GM18858 (cell line): Measurements from ENCODE around the gene FBXW7.
"Not testable (repeated sequence)": the region's sequence is repeated elsewhere in the genome, so short reads cannot be mapped to it uniquely, and the experiment has no call there.

Experiments
- ATAC-seq: cut with Tn5 transposase; IDR thresholded peaks from one replicate; pipeline ENCODE4 v1.9.1; 2021; ENCODE audit not compliant: unreplicated experiment

The FBXW7 gene

GRCh38 chr4:152535903-152536544 is at the start of gene FBXW7:
Gene FBXW7, minus strand, starts transcription at chr4:152536092. Its CDS starts 124,289 bp downstream, at chr4:152411803.
- ATAC-seq: peak; percentile 71

- ATAC-seq: no peak
Measured at GRCh38 chr4:152585023-152585441, 49.1 kb upstream of the FBXW7 start.

GRCh38 chr4:152581536-152582160 is 45.8 kb upstream of the FBXW7 start:
- no peak for ATAC-seq

GRCh38 chr4:152579916-152580315 is 44.0 kb upstream of the FBXW7 start:
- no peak for ATAC-seq

DNA sequence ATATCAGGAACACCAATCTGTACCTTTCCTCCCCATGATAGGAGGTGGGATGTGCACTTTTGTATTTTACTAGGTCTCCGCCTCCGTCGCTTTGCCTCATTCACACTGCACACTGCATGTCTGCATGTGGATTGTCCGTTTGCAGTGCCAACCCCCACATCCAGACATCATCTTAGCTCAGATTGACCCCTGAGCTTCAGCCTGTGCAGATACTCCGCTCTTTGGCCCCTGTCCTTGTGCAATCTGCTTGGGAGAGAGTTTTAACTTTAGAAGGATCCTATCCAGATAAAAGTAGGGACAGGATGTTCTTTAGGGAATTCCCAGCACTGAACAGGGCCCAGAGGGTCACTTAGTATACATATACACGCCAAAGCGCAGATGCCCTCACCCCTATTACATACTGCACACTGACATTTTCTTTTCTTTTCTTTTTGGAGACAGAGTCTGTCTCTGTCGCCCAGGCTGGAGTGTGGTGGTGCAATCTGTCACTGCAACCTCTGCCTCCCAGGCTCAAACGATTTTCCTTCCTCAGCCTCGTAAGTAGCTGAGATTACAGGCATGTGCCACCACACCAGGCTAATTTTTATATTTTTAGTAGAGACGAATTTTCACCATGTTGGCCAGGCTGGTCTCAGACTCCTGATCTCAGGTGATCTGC is 43.3 kb upstream of the FBXW7 start:
- no peak for ATAC-seq

DNA sequence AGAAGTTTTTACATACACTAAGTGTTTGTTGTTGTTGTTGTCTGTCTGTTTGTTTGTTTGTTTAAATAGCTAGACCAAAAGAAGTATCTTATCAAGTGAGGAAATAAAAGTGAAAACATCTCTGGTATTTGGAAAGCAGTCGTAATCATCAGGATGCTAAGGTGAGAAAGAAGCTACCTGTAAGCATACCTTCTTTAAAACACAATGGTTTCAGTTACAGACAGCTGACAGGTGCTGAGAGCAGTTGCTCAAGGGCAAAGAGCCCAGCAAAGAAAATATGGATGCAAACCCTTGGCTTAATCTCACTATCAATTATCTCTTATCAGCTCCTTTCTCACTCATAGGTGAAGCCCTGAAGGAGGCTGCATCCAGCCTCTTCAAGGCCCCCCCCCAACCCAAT is 42.8 kb upstream of the FBXW7 start:
- ATAC-seq: no peak

- peak; percentile 80 for ATAC-seq
Measured at GRCh38 chr4:152577708-152578396, 42.0 kb upstream of the FBXW7 start.

GRCh38 chr4:152575533-152575932 is 39.6 kb upstream of the FBXW7 start:
- ATAC-seq: no peak

- no peak for ATAC-seq
Measured at GRCh38 chr4:152573861-152574260, 38.0 kb upstream of the FBXW7 start.

- peak; percentile 62 for ATAC-seq
Measured at GRCh38 chr4:152572417-152573086, 36.7 kb upstream of the FBXW7 start.

DNA sequence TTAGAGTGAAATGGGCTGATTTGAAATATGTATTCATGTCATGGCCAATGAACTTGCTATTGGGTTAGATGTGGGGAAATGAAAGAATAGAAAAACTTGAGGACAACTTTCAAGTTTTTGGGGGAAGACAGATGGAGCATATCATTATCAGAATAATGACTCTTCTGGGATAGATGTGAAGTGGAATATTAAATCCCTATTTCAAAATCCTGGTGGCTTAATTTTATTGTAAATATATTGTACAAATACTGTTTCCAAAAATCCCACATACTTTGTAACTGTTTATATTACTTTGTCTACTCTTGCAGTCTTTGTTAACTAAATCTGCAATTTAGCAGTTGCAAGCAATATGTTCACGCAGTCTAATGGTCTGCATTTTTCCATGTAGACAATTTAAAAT is 35.9 kb upstream of the FBXW7 start:
- no peak for ATAC-seq

DNA sequence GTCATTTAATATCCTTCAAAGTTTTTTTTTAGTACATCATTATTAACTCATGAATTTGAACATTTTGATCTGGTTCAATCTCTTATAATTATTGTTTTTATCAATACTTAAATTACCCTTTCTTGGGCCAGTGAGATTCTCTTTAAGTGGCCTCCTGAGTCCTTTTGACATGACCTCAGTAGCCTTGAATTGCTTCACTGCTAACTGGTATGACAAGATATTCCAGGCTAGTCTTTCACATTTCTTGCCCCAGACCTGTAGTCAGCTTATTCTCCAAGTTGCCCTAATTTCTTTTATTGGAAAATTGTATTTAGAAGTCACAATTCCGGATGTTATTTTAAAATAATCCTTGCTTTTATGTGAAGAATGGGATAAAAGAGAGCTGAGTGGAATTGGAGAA is 35.4 kb upstream of the FBXW7 start:
- no peak for ATAC-seq

GRCh38 chr4:152565333-152565732 is 29.4 kb upstream of the FBXW7 start:
- ATAC-seq: no peak

GRCh38 chr4:152564336-152564735 is 28.4 kb upstream of the FBXW7 start:
- ATAC-seq: no peak

DNA sequence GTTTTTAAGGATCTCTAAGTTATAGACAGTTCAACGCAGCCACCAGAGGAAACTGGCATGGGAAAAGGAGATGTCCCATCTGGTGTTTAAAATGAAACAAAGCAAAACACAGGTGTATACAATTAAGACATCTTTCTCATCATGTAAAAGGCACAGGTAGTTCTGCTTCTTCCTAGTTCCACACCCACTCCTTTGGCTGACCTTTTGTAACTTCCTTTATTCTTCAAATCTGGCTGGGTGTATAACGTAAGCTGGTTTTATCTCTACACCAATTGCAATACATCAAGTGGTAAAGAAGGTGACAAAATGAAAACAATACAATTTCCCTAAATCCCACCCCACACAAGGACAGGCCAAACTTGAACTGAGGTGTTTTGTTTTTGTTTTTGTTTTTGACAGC is 27.3 kb upstream of the FBXW7 start:
- no peak for ATAC-seq

DNA sequence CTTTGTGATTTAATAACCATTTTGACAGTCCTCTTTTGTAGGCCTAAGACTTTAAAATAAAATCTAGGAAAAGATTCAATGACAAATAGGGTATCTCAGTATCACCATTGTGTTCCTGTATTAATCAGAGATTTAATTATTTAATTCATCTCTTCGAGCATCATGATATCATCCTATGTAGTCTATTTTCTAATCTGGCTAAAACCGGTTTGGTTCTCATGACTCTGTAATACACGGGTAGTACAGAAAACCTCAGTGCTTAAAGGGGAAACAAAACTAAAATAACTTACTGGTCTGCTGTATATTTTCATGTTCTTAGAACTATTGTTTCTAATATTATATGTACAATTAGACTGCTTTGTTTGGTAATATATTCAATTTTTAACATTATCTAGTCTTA is 23.7 kb upstream of the FBXW7 start:
- ATAC-seq: no peak

GRCh38 chr4:152558396-152558795 is 22.5 kb upstream of the FBXW7 start:
- ATAC-seq: no peak

DNA sequence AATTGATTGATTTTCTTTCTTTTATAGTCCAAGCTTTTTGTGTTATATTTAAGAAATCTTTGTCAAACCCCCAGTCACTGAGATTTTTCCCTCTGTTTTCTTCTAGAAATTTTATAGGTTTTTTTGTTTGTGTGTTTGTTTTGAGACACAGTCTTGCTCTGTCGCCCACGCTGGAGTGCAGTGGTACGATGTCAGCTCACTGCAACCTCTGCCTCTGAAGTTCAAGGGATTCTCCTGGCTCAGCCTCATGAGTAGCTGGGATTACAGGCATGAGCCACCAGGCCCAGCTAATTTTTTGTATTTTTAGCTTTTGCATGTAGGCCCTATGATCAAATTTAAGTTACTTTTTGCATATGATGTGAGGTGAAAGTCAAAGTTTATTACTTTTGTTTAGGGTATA is 20.9 kb upstream of the FBXW7 start:
- ATAC-seq: no peak

- no peak for ATAC-seq
Measured at GRCh38 chr4:152556283-152556682, 20.4 kb upstream of the FBXW7 start.

GRCh38 chr4:152554742-152555141 is 18.9 kb upstream of the FBXW7 start:
- ATAC-seq: no peak

DNA sequence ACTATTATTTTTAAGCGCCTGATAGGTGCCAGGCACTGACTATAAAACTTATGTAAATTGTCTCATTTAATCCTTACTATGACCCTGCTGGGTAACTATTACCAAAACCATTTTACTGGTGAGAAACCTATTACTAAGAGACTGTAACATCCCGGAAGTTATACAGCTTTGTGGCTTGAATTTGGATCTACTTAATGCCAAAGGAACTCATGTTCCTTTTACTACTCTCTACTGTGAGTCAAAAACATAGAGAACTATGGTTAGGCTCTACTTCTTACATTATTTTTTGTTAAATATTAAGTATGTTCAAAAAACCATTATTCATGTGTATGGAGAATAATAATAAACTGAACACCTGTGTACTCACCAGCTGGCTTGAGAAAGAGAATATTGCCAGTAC is 14.8 kb upstream of the FBXW7 start:
- not testable (repeated sequence) for ATAC-seq
